GM19455 (cell line): ENCODE data around the gene ADPRM.
A peak's percentile ranks its signal among the peaks of the same experiment; 100 is the strongest.
"Not testable (repeated sequence)": the region's sequence is repeated elsewhere in the genome, so short reads cannot be mapped to it uniquely, and the experiment has no call there.

Source experiments
- ATAC-seq: cut with Tn5 transposase; IDR thresholded peaks from one replicate; pipeline ENCODE4 v1.9.1; 2021; ENCODE audit not compliant: unreplicated experiment

Gene ADPRM, protein sequence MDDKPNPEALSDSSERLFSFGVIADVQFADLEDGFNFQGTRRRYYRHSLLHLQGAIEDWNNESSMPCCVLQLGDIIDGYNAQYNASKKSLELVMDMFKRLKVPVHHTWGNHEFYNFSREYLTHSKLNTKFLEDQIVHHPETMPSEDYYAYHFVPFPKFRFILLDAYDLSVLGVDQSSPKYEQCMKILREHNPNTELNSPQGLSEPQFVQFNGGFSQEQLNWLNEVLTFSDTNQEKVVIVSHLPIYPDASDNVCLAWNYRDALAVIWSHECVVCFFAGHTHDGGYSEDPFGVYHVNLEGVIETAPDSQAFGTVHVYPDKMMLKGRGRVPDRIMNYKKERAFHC

DNA sequence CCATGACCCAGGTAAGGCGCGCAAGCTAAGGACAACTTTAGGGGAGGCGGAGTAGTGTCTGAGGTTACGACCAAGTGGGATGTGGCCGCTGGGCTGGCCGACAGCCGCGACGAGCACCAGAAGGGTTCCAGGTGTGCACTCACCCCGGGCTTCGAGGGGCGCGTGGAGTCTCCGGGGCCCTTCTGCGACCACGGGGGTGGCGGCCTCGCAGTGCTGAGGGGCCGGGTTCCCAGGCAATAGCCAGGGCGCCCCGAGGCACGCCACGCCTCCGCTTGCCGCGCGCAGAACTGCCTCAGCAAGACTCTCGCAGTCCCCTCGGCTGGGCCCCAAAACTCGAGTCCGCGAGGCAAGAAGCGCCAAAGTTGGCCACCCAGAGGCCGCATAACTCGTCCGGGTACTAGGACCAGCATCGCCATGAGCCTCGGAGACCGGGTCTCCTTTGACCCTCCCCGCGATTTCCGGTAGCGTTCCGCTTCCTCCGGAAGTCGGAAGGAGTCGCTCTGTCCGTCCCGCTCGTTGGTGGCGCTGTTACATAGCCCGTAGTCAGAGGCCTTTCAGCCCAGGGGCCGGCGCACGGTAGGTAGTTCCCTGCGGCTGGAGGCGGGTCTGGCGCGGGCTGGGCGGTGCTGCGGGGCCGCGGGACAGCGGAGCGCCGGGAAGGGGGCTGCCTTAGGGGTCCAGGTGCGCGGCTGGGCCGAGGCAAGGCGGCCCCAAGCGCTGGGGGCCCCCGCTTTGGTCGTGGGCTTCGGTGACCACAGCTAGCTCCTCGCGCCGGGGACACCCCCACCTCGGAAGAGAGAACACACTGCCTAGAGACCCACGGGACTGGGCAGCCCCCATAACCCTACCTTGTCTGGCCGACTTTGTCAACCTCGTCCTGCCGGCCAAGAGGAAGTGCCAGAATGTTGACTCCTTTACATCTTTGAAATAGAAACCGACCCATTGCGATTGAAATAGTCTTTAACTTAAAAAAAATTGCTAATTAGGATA is at the start of gene ADPRM, which contains the start of gene SCO1:
ADPRM (plus strand) TSS at position 503 of the 990 bp plus-strand sequence. CDS start 7,333 bp downstream, outside the sequence.
SCO1 (minus strand) TSS at position 442 of the 990 bp plus-strand sequence; CDS start at position 416, 26 bp downstream.
- ATAC-seq = peak; percentile 97

DNA sequence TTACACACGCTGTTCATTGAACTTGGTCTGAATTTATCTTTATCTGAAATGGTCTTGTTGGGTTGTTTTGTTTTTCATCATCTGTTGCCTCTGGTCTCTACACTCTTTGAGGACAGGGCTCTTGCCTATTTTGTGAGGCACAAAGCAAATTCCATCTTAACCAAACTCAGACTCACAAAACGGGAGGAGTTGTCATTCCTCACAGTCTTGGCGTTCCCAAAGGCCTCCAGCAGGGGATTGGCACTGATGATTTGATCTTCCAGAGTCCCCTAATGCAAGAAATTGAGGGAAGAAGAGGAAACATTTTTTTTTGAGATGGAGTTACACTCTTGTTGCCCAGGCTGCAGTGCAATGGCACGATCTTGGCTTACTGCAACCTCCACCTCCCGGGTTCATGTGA is 49.0 kb upstream of the ADPRM start:
- ATAC-seq = no peak

DNA sequence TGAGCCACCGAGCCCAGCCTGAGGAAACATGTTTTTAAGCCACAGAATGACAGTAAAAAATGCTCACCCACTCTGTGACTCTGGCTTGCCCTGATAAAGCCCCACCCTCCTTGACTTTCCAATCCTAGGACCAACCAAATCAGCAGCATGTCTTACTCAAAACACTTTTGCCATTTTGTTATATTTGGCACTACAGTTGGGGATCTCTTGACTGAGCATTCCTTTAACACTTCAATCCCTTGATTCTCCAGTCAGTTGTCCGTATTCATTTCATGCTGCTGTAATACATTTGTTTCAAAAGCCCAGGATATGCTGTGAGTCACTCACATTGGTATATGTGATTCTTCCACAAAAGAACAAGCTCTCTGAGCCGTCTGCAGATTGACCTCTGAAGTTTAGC is 48.4 kb upstream of the ADPRM start:
- no peak for ATAC-seq

DNA sequence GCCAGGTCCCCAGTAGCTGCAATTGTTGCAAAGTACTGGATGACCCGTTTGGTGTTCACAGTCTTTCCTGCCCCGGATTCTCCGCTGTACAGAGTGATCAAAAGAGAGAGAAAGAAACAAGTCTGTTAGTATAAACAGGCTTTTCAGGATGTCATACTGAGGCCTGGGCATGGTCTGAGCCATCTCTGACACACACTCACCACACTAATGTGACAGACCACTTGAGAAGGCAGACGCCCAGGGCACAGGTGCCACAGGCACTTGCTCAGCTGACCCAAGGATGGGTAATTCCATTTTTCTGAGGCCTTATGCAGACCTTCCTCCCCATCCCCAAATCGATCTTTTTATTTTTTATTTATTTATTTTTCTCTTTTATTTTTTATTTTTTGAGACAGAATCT is 47.8 kb upstream of the ADPRM start:
- no peak for ATAC-seq

GRCh38 chr17:10651927-10652326 is 45.5 kb upstream of the ADPRM start:
- no peak for ATAC-seq

- no peak for ATAC-seq
These were observed 44.3 kb upstream of the ADPRM start for GRCh38 chr17:10652984-10653659.

GRCh38 chr17:10653987-10654386 is 43.4 kb upstream of the ADPRM start:
- ATAC-seq = no peak

- no peak for ATAC-seq
These were observed 40.2 kb upstream of the ADPRM start, which contains the start of gene MYH3 for GRCh38 chr17:10657148-10657547. TSS of gene MYH3 (minus strand) at chr17:10657309. CDS start at chr17:10655064, 2,245 bp downstream.

DNA sequence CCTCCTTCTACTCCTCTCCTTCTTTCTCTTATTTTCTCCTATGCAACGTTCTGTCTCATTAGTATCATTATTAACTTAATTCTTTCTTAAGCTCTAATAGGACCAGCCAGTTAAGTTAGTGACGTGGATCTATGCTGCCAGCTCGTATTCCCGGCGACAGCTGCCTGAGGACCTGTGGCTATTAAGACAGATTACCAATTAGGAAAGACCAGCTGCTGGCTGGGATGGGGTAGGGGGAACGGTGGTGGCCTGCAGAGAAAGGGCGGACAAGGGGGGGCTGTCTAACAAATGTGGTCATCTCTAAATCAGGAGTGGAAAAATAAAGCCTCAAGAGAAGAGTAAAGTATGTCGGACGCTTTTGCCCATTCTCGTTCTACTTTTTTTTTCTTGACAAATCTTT is 39.5 kb upstream of the ADPRM start:
- ATAC-seq = no peak

DNA sequence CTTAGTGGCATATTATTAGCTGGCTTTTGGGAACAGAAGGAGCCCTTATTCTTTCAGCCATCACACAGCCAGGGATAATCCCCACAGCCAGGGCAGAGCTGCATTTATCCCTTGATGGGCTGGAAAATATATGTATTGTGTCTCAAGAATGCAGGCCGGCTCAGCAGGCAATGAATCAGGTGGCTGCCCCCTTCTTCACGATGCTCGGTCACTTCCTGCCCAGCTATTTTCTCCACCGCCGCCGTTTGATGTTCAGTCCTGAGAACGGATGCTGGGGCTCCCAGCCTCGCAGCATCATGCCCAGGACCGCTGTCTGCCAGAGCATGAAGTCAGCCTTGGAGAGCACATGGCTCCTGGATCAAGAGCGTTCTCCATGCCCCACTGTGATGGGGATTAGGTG is 36.0 kb upstream of the ADPRM start:
- ATAC-seq = no peak

DNA sequence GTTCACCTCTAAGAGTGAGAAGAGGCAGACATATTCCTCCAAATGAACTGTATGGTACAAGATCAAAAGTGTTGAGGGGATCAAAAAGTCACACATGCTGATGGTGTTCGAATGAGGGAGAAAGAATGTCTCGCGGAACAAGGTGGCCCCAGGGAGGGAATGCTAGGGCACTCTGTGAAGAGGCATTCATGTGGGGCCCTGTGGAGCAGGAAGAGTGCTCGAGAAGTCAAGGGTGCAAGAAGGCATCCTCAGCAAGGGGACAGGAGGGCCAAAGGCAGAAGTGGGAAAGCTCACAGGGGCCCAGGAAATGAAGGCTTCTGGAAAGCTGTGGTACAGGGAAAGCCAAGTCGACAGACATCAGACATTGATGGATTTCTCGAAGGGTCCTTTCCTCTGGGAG is 34.2 kb upstream of the ADPRM start:
- ATAC-seq = no peak

DNA sequence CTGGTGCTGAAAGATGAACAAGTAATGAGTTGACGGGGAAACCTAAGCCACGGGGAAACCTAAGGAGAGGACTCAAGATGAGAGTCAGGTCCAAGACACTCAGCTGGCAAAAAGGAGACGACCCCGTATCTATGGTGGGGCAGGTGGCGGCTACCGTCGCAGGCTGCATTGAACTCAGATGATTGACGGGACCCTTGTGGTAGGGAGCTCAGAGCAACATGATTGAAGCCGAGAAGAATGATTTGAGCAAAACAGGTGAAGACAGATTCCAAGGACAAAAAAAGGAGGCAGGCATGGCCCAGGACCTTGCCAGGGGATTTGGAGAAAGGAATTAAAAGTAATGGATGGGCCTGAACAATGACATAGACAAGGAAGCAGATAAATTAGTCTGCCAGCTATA is 32.8 kb upstream of the ADPRM start:
- no peak for ATAC-seq

DNA sequence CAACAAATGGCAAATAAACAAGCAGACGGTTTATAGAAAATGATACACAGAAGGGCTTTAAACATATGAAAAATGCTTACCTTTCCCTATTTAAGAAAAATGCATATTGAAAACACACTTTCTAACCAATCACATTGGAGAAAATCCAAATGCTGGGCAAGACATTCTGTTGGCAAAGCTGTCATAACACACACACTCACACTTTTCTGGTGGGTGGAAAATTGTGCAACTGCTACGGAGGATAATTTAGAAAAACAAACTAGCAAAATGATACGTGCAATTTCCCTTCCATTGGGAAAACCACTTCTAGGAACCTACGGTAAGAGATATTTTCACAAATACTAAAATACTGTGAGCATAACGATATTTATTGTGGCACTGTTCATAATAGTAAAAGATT is 30.5 kb upstream of the ADPRM start:
- no peak for ATAC-seq

DNA sequence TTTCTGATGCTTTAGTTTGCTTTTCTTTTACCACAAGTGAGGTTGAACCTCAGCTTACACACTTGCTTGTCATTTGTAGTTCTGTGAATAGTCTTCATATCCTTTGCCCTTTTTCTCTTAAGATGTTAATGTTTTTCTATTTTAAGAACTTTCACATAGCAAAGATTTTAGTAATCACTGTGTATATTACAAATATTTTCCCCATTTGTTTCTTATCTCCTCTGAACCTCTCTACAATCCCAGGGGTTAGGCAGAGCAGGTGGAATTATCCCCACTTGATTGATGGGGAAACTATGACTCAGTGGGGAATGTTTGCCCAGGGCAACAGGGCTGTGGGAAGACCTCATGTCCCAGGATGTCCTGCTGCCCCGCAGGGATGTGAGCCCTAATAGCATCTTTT is 28.6 kb upstream of the ADPRM start:
- no peak for ATAC-seq

- no peak for ATAC-seq
These were observed 24.1 kb upstream of the ADPRM start for GRCh38 chr17:10673312-10673711.

GRCh38 chr17:10674704-10675103 is 22.7 kb upstream of the ADPRM start:
- ATAC-seq = no peak

GRCh38 chr17:10681866-10682446 is 15.4 kb upstream of the ADPRM start:
- ATAC-seq = no peak

GRCh38 chr17:10683853-10684252 is 13.5 kb upstream of the ADPRM start:
- ATAC-seq = no peak

DNA sequence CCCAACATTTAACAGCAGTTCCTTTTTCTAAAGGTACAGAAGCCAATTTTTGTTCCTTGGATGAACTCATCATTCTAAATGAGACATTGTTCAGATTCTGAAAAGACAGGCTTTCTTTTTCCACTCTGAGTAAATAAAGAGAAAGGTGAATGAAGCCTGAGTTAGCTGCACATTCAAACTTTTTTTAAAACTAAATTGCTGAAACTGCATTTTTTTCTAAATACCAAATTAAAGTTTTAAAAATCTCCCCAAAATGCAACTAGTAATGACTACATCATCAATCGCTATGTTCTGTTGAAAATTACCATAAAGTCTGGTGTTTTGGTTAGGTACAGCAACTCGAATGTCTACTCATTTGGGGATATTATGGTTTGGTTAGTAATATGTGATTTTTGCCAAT is 9.9 kb upstream of the ADPRM start:
- ATAC-seq = no peak

DNA sequence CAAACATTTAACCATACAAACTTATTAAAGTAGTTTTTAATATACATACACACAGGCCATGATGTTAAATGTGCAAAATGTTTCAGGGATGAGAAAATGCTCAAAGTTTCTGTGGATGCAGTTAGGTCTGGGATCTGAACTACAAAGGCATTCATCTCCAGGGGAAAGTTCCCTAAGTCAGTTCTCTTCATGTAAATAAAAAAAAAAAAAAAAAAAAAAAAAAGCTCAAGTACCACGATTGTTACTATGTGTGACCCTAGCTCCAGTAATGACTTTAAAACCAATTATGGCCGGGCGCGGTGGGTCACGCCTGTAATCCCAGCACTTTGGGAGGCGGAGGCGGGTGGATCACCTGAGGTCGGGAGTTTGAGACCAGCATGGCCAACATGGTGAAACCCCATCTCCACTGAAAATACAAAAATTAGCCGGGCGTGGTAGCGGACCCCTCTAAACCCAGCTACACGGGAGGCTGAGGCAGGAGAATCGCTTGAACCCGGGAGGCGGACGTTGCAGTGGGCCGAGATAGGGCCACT is 1.5 kb upstream of the ADPRM start:
- not testable (repeated sequence) for ATAC-seq
